ENCODE results near the gene DNAJC27. TPM values are rescaled to one million over a fixed set of nuclear protein-coding genes. Genes with fewer than 3 reads are reported as not detected.

DNAJC27 gene
- total RNA-seq, 1 donor from 2014 or later: 8.4 TPM

- H3K9me3 ChIP-seq (ENCODE audit: control insufficient read depth in 3 of 3, low read length in 3 of 3): no peaks in the 10 kb centered on the region
- H3K4me3 ChIP-seq (ENCODE audit: low read length in 3 of 3): no peak overlapping the region
- H3K4me1 ChIP-seq (ENCODE audit: control insufficient read depth in 3 of 3, insufficient read depth in 3 of 3, low read length in 3 of 3): peaks cover 3 to 17% (median 12%) of the 10 kb centered on the region in 3 donors
- H3K27ac ChIP-seq (ENCODE audit: low read depth, low read length): no peak overlapping the region
- no peaks in the 10 kb centered on the region for H3K27me3 ChIP-seq (ENCODE audit: control insufficient read depth in 3 of 3, insufficient read depth in 3 of 3, low read length in 3 of 3)
- H3K36me3 ChIP-seq (ENCODE audit: control insufficient read depth in 3 of 3, insufficient read depth in 3 of 3, low read length in 3 of 3): no peaks in the 10 kb centered on the region
- H3K9ac ChIP-seq (ENCODE audit: low read depth in 1 of 3, low read length in 3 of 3): peak overlapping the region in 2 of 3 donors; percentile 28 to 33
Observed at GRCh38 chr2:24930768-24931167, 41.0 kb downstream of the DNAJC27 start.

GRCh38 chr2:24929230-24929629 lies 42.5 kb downstream of the DNAJC27 start:
- no peak overlapping the region for H3K4me3 ChIP-seq (ENCODE audit: low read length in 3 of 3)
- no peaks in the 10 kb centered on the region for H3K36me3 ChIP-seq (ENCODE audit: control insufficient read depth in 3 of 3, insufficient read depth in 3 of 3, low read length in 3 of 3)
- H3K4me1 ChIP-seq (ENCODE audit: control insufficient read depth in 3 of 3, insufficient read depth in 3 of 3, low read length in 3 of 3): peaks cover 3 to 17% (median 12%) of the 10 kb centered on the region in 3 donors
- no peaks in the 10 kb centered on the region for H3K9me3 ChIP-seq (ENCODE audit: control insufficient read depth in 3 of 3, low read length in 3 of 3)
- no peak overlapping the region for H3K27ac ChIP-seq (ENCODE audit: low read depth, low read length)
- no peaks in the 10 kb centered on the region for H3K27me3 ChIP-seq (ENCODE audit: control insufficient read depth in 3 of 3, insufficient read depth in 3 of 3, low read length in 3 of 3)
- no peak overlapping the region for H3K9ac ChIP-seq (ENCODE audit: low read depth in 1 of 3, low read length in 3 of 3)

GRCh38 chr2:24928036-24928435 lies 43.7 kb downstream of the DNAJC27 start:
- H3K4me1 ChIP-seq (ENCODE audit: control insufficient read depth in 3 of 3, insufficient read depth in 3 of 3, low read length in 3 of 3): peaks cover 3 to 17% (median 12%) of the 10 kb centered on the region in 3 donors
- no peaks in the 10 kb centered on the region for H3K27me3 ChIP-seq (ENCODE audit: control insufficient read depth in 3 of 3, insufficient read depth in 3 of 3, low read length in 3 of 3)
- peak overlapping the region in 1 of 3 donors; percentile 45 for H3K9ac ChIP-seq (ENCODE audit: low read depth in 1 of 3, low read length in 3 of 3)
- H3K27ac ChIP-seq (ENCODE audit: low read depth, low read length): no peak overlapping the region
- no peaks in the 10 kb centered on the region for H3K36me3 ChIP-seq (ENCODE audit: control insufficient read depth in 3 of 3, insufficient read depth in 3 of 3, low read length in 3 of 3)
- H3K4me3 ChIP-seq (ENCODE audit: low read length in 3 of 3): no peak overlapping the region
- H3K9me3 ChIP-seq (ENCODE audit: control insufficient read depth in 3 of 3, low read length in 3 of 3): no peaks in the 10 kb centered on the region

- H3K27me3 ChIP-seq (ENCODE audit: control insufficient read depth in 3 of 3, insufficient read depth in 3 of 3, low read length in 3 of 3): no peaks in the 10 kb centered on the region
- no peaks in the 10 kb centered on the region for H3K9me3 ChIP-seq (ENCODE audit: control insufficient read depth in 3 of 3, low read length in 3 of 3)
- peaks cover 3 to 17% (median 12%) of the 10 kb centered on the region in 3 donors for H3K4me1 ChIP-seq (ENCODE audit: control insufficient read depth in 3 of 3, insufficient read depth in 3 of 3, low read length in 3 of 3)
- H3K4me3 ChIP-seq (ENCODE audit: low read length in 3 of 3): peak overlapping the region; percentile 27 to 52 (median 51)
- no peaks in the 10 kb centered on the region for H3K36me3 ChIP-seq (ENCODE audit: control insufficient read depth in 3 of 3, insufficient read depth in 3 of 3, low read length in 3 of 3)
- peak overlapping the region; percentile 51 for H3K27ac ChIP-seq (ENCODE audit: low read depth, low read length)
- peak overlapping the region; percentile 23 to 69 (median 68) for H3K9ac ChIP-seq (ENCODE audit: low read depth in 1 of 3, low read length in 3 of 3)
Observed at GRCh38 chr2:24926602-24927252, 45.0 kb downstream of the DNAJC27 start.

GRCh38 chr2:24926220-24926601 lies 45.5 kb downstream of the DNAJC27 start:
- H3K27me3 ChIP-seq (ENCODE audit: control insufficient read depth in 3 of 3, insufficient read depth in 3 of 3, low read length in 3 of 3): no peaks in the 10 kb centered on the region
- peak overlapping the region; percentile 23 to 69 (median 68) for H3K9ac ChIP-seq (ENCODE audit: low read depth in 1 of 3, low read length in 3 of 3)
- peaks cover 3 to 17% (median 12%) of the 10 kb centered on the region in 3 donors for H3K4me1 ChIP-seq (ENCODE audit: control insufficient read depth in 3 of 3, insufficient read depth in 3 of 3, low read length in 3 of 3)
- peak overlapping the region in 2 of 3 donors; percentile 51 to 52 for H3K4me3 ChIP-seq (ENCODE audit: low read length in 3 of 3)
- H3K9me3 ChIP-seq (ENCODE audit: control insufficient read depth in 3 of 3, low read length in 3 of 3): no peaks in the 10 kb centered on the region
- no peak overlapping the region for H3K27ac ChIP-seq (ENCODE audit: low read depth, low read length)
- H3K36me3 ChIP-seq (ENCODE audit: control insufficient read depth in 3 of 3, insufficient read depth in 3 of 3, low read length in 3 of 3): no peaks in the 10 kb centered on the region

- H3K4me3 ChIP-seq (ENCODE audit: low read length in 3 of 3): no peak overlapping the region
- H3K27ac ChIP-seq (ENCODE audit: low read depth, low read length): no peak overlapping the region
- H3K27me3 ChIP-seq (ENCODE audit: control insufficient read depth in 3 of 3, insufficient read depth in 3 of 3, low read length in 3 of 3): no peaks in the 10 kb centered on the region
- no peaks in the 10 kb centered on the region for H3K36me3 ChIP-seq (ENCODE audit: control insufficient read depth in 3 of 3, insufficient read depth in 3 of 3, low read length in 3 of 3)
- H3K9ac ChIP-seq (ENCODE audit: low read depth in 1 of 3, low read length in 3 of 3): no peak overlapping the region
- H3K9me3 ChIP-seq (ENCODE audit: control insufficient read depth in 3 of 3, low read length in 3 of 3): no peaks in the 10 kb centered on the region
- peaks cover 5 to 16% (median 9%) of the 10 kb centered on the region in 3 donors for H3K4me1 ChIP-seq (ENCODE audit: control insufficient read depth in 3 of 3, insufficient read depth in 3 of 3, low read length in 3 of 3)
Observed at GRCh38 chr2:24925815-24926214, 45.9 kb downstream of the DNAJC27 start.

- peaks cover 6 to 17% (median 6%) of the 10 kb centered on the region in 3 donors for H3K4me1 ChIP-seq (ENCODE audit: control insufficient read depth in 3 of 3, insufficient read depth in 3 of 3, low read length in 3 of 3)
- no peaks in the 10 kb centered on the region for H3K27me3 ChIP-seq (ENCODE audit: control insufficient read depth in 3 of 3, insufficient read depth in 3 of 3, low read length in 3 of 3)
- no peak overlapping the region for H3K27ac ChIP-seq (ENCODE audit: low read depth, low read length)
- no peak overlapping the region for H3K9ac ChIP-seq (ENCODE audit: low read depth in 1 of 3, low read length in 3 of 3)
- no peaks in the 10 kb centered on the region for H3K9me3 ChIP-seq (ENCODE audit: control insufficient read depth in 3 of 3, low read length in 3 of 3)
- H3K4me3 ChIP-seq (ENCODE audit: low read length in 3 of 3): no peak overlapping the region
- no peaks in the 10 kb centered on the region for H3K36me3 ChIP-seq (ENCODE audit: control insufficient read depth in 3 of 3, insufficient read depth in 3 of 3, low read length in 3 of 3)
Observed at GRCh38 chr2:24924732-24925131, 47.0 kb downstream of the DNAJC27 start.

GRCh38 chr2:24924266-24924665 lies 47.5 kb downstream of the DNAJC27 start:
- Histone ChIP-seq H3K27ac (ENCODE audit: low read depth, low read length) (no peak overlapping the region), H3K4me1 (ENCODE audit: control insufficient read depth in 3 of 3, insufficient read depth in 3 of 3, low read length in 3 of 3) (peaks cover 6 to 17% (median 8%) of the 10 kb centered on the region in 3 donors), H3K9me3 (ENCODE audit: control insufficient read depth in 3 of 3, low read length in 3 of 3) (no peaks in the 10 kb centered on the region), H3K36me3 (ENCODE audit: control insufficient read depth in 3 of 3, insufficient read depth in 3 of 3, low read length in 3 of 3) (no peaks in the 10 kb centered on the region), H3K27me3 (ENCODE audit: control insufficient read depth in 3 of 3, insufficient read depth in 3 of 3, low read length in 3 of 3) (peaks cover 0 to 2% (median 0%) of the 10 kb centered on the region in 3 donors), H3K4me3 (ENCODE audit: low read length in 3 of 3) (no peak overlapping the region), H3K9ac (ENCODE audit: low read depth in 1 of 3, low read length in 3 of 3) (no peak overlapping the region)

GRCh38 chr2:24923106-24923505 lies 48.6 kb downstream of the DNAJC27 start:
- Histone ChIP-seq H3K4me1 (ENCODE audit: control insufficient read depth in 3 of 3, insufficient read depth in 3 of 3, low read length in 3 of 3) (peaks cover 6 to 25% (median 11%) of the 10 kb centered on the region in 3 donors), H3K9me3 (ENCODE audit: control insufficient read depth in 3 of 3, low read length in 3 of 3) (no peaks in the 10 kb centered on the region), H3K27ac (ENCODE audit: low read depth, low read length) (no peak overlapping the region), H3K4me3 (ENCODE audit: low read length in 3 of 3) (no peak overlapping the region), H3K9ac (ENCODE audit: low read depth in 1 of 3, low read length in 3 of 3) (no peak overlapping the region), H3K27me3 (ENCODE audit: control insufficient read depth in 3 of 3, insufficient read depth in 3 of 3, low read length in 3 of 3) (peaks cover 5 to 14% (median 12%) of the 10 kb centered on the region in 3 donors), H3K36me3 (ENCODE audit: control insufficient read depth in 3 of 3, insufficient read depth in 3 of 3, low read length in 3 of 3) (no peaks in the 10 kb centered on the region)

- Histone ChIP-seq H3K4me1 (ENCODE audit: control insufficient read depth in 3 of 3, insufficient read depth in 3 of 3, low read length in 3 of 3) (peaks cover 11 to 30% (median 11%) of the 10 kb centered on the region in 3 donors), H3K4me3 (ENCODE audit: low read length in 3 of 3) (no peak overlapping the region), H3K27me3 (ENCODE audit: control insufficient read depth in 3 of 3, insufficient read depth in 3 of 3, low read length in 3 of 3) (peaks cover 7 to 19% (median 15%) of the 10 kb centered on the region in 3 donors), H3K9me3 (ENCODE audit: control insufficient read depth in 3 of 3, low read length in 3 of 3) (no peaks in the 10 kb centered on the region), H3K36me3 (ENCODE audit: control insufficient read depth in 3 of 3, insufficient read depth in 3 of 3, low read length in 3 of 3) (no peaks in the 10 kb centered on the region), H3K27ac (ENCODE audit: low read depth, low read length) (no peak overlapping the region), H3K9ac (ENCODE audit: low read depth in 1 of 3, low read length in 3 of 3) (no peak overlapping the region)
Observed at GRCh38 chr2:24922556-24922955, 49.2 kb downstream of the DNAJC27 start.
